NB4 (cell line): Measurements from ENCODE around the gene MACROD2.

ENCODE experiments used
- POLR2A ChIP-seq: IDR thresholded peaks from 2 replicates; pipeline ENCODE4 v1.6.1; 2011; ENCODE audit warnings: mild to moderate bottlenecking; ENCODE audit not compliant: insufficient read length; ENCODE audit errors: extremely low read depth
- TF ChIP-seq, protein P1 (sequence below): IDR thresholded peaks from one replicate; pipeline ENCODE4 v1.5.1; 2012; ENCODE audit warnings: low read depth, low read length
- TF ChIP-seq, protein P2 (sequence below): IDR thresholded peaks from 2 replicates; pipeline ENCODE4 v1.6.1; 2011; ENCODE audit warnings: low read depth, low read length

DNA sequence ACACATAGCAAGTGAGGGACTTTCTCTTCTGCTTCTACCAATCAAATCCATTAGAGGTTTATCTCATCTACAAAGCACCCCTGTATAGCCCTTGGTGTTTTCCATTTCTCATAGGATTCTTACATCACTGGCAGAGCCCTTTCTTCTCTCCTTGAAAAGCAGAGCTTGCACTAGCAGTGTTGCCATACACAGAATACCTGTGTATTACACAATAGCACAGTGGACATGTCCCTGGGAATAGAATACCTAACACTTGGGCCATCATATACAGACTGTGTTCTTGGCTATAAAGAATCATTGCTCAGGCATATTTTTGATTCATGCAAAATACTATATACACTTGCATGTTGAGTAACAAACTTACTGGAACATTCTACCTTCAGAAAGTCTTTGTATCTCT is 1996.0 kb downstream of the MACROD2 start:
- no peak for TF ChIP-seq POLR2A
- TF ChIP-seq, protein P1, sequence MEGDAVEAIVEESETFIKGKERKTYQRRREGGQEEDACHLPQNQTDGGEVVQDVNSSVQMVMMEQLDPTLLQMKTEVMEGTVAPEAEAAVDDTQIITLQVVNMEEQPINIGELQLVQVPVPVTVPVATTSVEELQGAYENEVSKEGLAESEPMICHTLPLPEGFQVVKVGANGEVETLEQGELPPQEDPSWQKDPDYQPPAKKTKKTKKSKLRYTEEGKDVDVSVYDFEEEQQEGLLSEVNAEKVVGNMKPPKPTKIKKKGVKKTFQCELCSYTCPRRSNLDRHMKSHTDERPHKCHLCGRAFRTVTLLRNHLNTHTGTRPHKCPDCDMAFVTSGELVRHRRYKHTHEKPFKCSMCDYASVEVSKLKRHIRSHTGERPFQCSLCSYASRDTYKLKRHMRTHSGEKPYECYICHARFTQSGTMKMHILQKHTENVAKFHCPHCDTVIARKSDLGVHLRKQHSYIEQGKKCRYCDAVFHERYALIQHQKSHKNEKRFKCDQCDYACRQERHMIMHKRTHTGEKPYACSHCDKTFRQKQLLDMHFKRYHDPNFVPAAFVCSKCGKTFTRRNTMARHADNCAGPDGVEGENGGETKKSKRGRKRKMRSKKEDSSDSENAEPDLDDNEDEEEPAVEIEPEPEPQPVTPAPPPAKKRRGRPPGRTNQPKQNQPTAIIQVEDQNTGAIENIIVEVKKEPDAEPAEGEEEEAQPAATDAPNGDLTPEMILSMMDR, result no peak
- TF ChIP-seq, protein P2, sequence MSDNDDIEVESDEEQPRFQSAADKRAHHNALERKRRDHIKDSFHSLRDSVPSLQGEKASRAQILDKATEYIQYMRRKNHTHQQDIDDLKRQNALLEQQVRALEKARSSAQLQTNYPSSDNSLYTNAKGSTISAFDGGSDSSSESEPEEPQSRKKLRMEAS, result no peak
